Suppressor macrophage treated with lipopolysaccharide for 4 hours (primary cell): Measurements from ENCODE around the gene PTPN5.

Experiments
- DNase-seq: peaks from one replicate; pipeline ENCODE4 v3.0.0-alpha.2; 2020

PTPN5 gene

GRCh38 chr11:18772211-18772610, 19.4 kb downstream of the PTPN5 start:
- no peak for DNase-seq

- no peak for DNase-seq
Observed at GRCh38 chr11:18771266-18772035, 20.1 kb downstream of the PTPN5 start.

- DNase-seq = no peak
Observed at GRCh38 chr11:18770479-18771125, 21.0 kb downstream of the PTPN5 start.

GRCh38 chr11:18769802-18770456, 21.7 kb downstream of the PTPN5 start:
- no peak for DNase-seq

GRCh38 chr11:18768978-18769377, 22.6 kb downstream of the PTPN5 start:
- DNase-seq = no peak

GRCh38 chr11:18768472-18768901, 23.1 kb downstream of the PTPN5 start:
- DNase-seq = peak; percentile 20

- no peak for DNase-seq
Observed at GRCh38 chr11:18766015-18766414, 25.6 kb downstream of the PTPN5 start.

- no peak for DNase-seq
Observed at GRCh38 chr11:18765554-18765953, 26.0 kb downstream of the PTPN5 start.

- DNase-seq = no peak
Observed at GRCh38 chr11:18761741-18762140, 29.9 kb downstream of the PTPN5 start.

- DNase-seq = no peak
Observed at GRCh38 chr11:18761144-18761543, 30.5 kb downstream of the PTPN5 start.

GRCh38 chr11:18757811-18758210, 33.8 kb downstream of the PTPN5 start:
- DNase-seq = no peak

- no peak for DNase-seq
Observed at GRCh38 chr11:18756889-18757288, 34.7 kb downstream of the PTPN5 start.

- DNase-seq = no peak
Observed at GRCh38 chr11:18754308-18754707, 37.3 kb downstream of the PTPN5 start.

GRCh38 chr11:18752502-18752901, 39.1 kb downstream of the PTPN5 start:
- DNase-seq = no peak

GRCh38 chr11:18750944-18751343, 40.7 kb downstream of the PTPN5 start:
- no peak for DNase-seq

- DNase-seq = peak; percentile 37
Observed at GRCh38 chr11:18749681-18750319, 41.8 kb downstream of the PTPN5 start.

- no peak for DNase-seq
Observed at GRCh38 chr11:18748766-18749365, 42.7 kb downstream of the PTPN5 start.

- no peak for DNase-seq
Observed at GRCh38 chr11:18745251-18745650, 46.3 kb downstream of the PTPN5 start.

- no peak for DNase-seq
Observed at GRCh38 chr11:18743900-18744514, 47.6 kb downstream of the PTPN5 start.

GRCh38 chr11:18743365-18743764, 48.2 kb downstream of the PTPN5 start:
- no peak for DNase-seq

GRCh38 chr11:18741783-18742182, 49.8 kb downstream of the PTPN5 start:
- DNase-seq = no peak

- DNase-seq = no peak
Observed at GRCh38 chr11:18739685-18740084, 51.9 kb downstream of the PTPN5 start.

- no peak for DNase-seq
Observed at GRCh38 chr11:18737642-18738041, 54.0 kb downstream of the PTPN5 start.
